Smooth muscle cell (in vitro differentiated cells): Measurements from ENCODE around the gene MICOS13. TPM values are rescaled to one million over a fixed set of nuclear protein-coding genes. Genes with fewer than 3 reads are reported as not detected.

Experiments
- DNase-seq: peaks from one replicate; lab custom pipeline; 2025; ENCODE audit not compliant: unreplicated experiment; lab: John Stamatoyannopoulos, UW
- H2AFZ ChIP-seq: fragments of 200-600 bp; sonication (generic); 2 replicates; pipeline ENCODE4 v1.6.0; 2016; ENCODE audit warnings: antibody characterized with exemption, low read depth, mild to moderate bottlenecking
- H3F3A ChIP-seq: fragments of 200-600 bp; sonication (generic); 2 replicates; pipeline ENCODE4 v1.6.0; 2017; ENCODE audit warnings: antibody characterized with exemption, low read depth
- H3K27ac ChIP-seq: fragments of 200-600 bp; sonication (generic); 2 replicates; pipeline ENCODE4 v1.5.1; 2016; ENCODE audit warnings: low read depth, mild to moderate bottlenecking
- H3K27me3 ChIP-seq: fragments of 200-600 bp; sonication (generic); 2 replicates; pipeline ENCODE4 v1.6.1; 2016; ENCODE audit warnings: low read depth, mild to moderate bottlenecking
- H3K36me3 ChIP-seq: fragments of 200-600 bp; sonication (generic); 2 replicates; pipeline ENCODE4 v1.5.1; 2016; ENCODE audit warnings: low read depth
- H3K4me1 ChIP-seq: fragments of 200-600 bp; sonication (generic); 2 replicates; pipeline ENCODE4 v1.5.1; 2016; ENCODE audit warnings: low read depth
- H3K4me2 ChIP-seq: fragments of 200-600 bp; sonication (generic); 2 replicates; pipeline ENCODE4 v1.6.0; 2016; ENCODE audit warnings: mild to moderate bottlenecking
- H3K4me3 ChIP-seq: fragments of 200-600 bp; sonication (generic); 2 replicates; pipeline ENCODE4 v1.5.1; 2016; ENCODE audit warnings: mild to moderate bottlenecking
- H3K79me2 ChIP-seq: fragments of 200-600 bp; sonication (generic); 2 replicates; pipeline ENCODE4 v1.6.0; 2016; ENCODE audit warnings: low read depth, mild to moderate bottlenecking
- H3K9ac ChIP-seq: fragments of 200-600 bp; sonication (generic); 2 replicates; pipeline ENCODE4 v1.6.0; 2016; ENCODE audit warnings: low read depth
- H3K9me3 ChIP-seq: fragments of 200-600 bp; sonication (generic); replicated peaks from 2 replicates; pipeline ENCODE4 v1.5.1; 2016; ENCODE audit warnings: low read depth
- H4K20me1 ChIP-seq: fragments of 200-600 bp; sonication (generic); 2 replicates; pipeline ENCODE4 v1.6.0; 2016; ENCODE audit warnings: low read depth
- CTCF ChIP-seq: fragments of 200-600 bp; sonication (generic); IDR thresholded peaks from 2 replicates; pipeline ENCODE4 v1.5.1; 2017; ENCODE audit warnings: borderline replicate concordance, mild to moderate bottlenecking, antibody characterized with exemption; ENCODE audit not compliant: insufficient read depth, poor library complexity, severe bottlenecking
- WGBS: methylation state at CpG from one replicate; pipeline ENCODE4 v1.1.7; 2016; ENCODE audit warnings: low lambda C conversion rate; 5-methylcytosine and 5-hydroxymethylcytosine counted together
- polyA plus RNA-seq: library from polyadenylated mRNA; unstranded; fragments of >200 nt; fragmentation: Nextera tagmentation; extraction: Ambion mirVana; gene quantifications from 2 replicates; pipeline ENCODE4 v1.2.1, GENCODE V29; 2016
- total RNA-seq: library from RNA; depleted of rRNA; stranded (reverse); fragments of >200 nt; gene quantifications from 2 replicates; pipeline ENCODE4 v1.2.3, GENCODE V29; 2014

Gene MICOS13
- total and polyA plus RNA-seq, 2 experiments from 2014 or later, result 45.2 to 151 TPM

DNA sequence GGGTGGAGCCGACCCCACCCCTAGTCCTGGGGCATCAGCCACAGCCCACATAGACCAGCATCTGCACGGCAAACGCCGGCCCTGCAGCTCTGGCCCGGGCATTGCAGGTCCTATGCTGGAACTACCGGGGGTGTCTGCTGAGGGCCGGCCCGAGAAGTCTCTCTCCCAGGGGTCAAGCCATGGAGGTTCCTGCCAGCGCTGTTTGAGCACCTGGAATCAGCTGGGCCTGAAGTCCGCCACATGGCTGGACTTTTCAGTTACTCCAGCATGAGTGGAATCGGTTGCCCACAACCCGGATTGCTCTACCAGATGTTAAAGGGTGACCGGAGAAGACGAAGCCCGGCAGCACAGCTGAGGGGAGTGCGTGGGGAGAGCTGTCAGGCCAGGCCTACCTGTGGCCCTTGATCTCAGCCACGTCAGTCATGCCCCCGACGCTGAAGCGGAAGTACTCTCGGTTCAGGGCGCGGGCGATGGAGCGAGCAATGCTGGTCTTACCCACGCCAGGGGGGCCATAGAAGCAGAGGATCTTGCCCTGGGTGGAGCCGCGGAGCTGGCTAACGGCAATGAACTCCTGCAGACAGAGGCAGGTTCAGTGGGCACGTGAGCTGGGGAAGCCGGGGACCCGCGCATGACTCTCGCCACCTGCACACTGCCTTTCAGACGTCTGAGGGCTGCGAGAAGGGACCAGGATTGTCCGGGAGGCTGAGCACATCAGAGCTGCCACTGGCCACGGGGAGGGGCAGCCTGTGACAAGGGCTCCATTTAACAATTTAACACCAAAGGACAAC lies 18.5 kb upstream of the MICOS13 start:
- H4K20me1 ChIP-seq, result peaks cover 63% of the 10 kb centered on the region
- no peaks in the 10 kb centered on the region for H3K36me3 ChIP-seq
- no peak overlapping the region for H2AFZ ChIP-seq

GRCh38 chr19:5697890-5698634 lies 17.7 kb upstream of the MICOS13 start:
- no peak overlapping the region for H3K9ac ChIP-seq
- TF ChIP-seq CTCF, result no peak
- peaks cover 71% of the 10 kb centered on the region for H4K20me1 ChIP-seq
- no peak overlapping the region for H2AFZ ChIP-seq
- no peaks in the 10 kb centered on the region for H3K9me3 ChIP-seq
- 97% methylated on average over 30 of the region's 30 CpGs for WGBS
- H3K27me3 ChIP-seq, result no peaks in the 10 kb centered on the region
- peaks cover 27% of the 10 kb centered on the region for H3K79me2 ChIP-seq
- H3K27ac ChIP-seq, result no peak overlapping the region
- no peaks in the 10 kb centered on the region for H3K36me3 ChIP-seq
- H3F3A ChIP-seq, result no peaks in the 10 kb centered on the region
- no peak overlapping the region for H3K4me3 ChIP-seq
- H3K4me1 ChIP-seq, result no peaks in the 10 kb centered on the region
- H3K4me2 ChIP-seq, result no peak overlapping the region
- DNase-seq, result no peak

More for the DNA sequence above, 18.5 kb upstream of the MICOS13 start:
- no peak overlapping the region for H3K4me2 ChIP-seq
- peaks cover 20% of the 10 kb centered on the region for H3K79me2 ChIP-seq
- 97% methylated on average over 38 of the region's 38 CpGs for WGBS
- no peak overlapping the region for H3K27ac ChIP-seq
- H3K9ac ChIP-seq, result no peak overlapping the region
- H3K27me3 ChIP-seq, result no peaks in the 10 kb centered on the region
- H3F3A ChIP-seq, result no peaks in the 10 kb centered on the region
- DNase-seq, result no peak
- H3K9me3 ChIP-seq, result no peaks in the 10 kb centered on the region
- H3K4me3 ChIP-seq, result no peak overlapping the region
- H3K4me1 ChIP-seq, result no peaks in the 10 kb centered on the region
- TF ChIP-seq CTCF, result no peak

DNA sequence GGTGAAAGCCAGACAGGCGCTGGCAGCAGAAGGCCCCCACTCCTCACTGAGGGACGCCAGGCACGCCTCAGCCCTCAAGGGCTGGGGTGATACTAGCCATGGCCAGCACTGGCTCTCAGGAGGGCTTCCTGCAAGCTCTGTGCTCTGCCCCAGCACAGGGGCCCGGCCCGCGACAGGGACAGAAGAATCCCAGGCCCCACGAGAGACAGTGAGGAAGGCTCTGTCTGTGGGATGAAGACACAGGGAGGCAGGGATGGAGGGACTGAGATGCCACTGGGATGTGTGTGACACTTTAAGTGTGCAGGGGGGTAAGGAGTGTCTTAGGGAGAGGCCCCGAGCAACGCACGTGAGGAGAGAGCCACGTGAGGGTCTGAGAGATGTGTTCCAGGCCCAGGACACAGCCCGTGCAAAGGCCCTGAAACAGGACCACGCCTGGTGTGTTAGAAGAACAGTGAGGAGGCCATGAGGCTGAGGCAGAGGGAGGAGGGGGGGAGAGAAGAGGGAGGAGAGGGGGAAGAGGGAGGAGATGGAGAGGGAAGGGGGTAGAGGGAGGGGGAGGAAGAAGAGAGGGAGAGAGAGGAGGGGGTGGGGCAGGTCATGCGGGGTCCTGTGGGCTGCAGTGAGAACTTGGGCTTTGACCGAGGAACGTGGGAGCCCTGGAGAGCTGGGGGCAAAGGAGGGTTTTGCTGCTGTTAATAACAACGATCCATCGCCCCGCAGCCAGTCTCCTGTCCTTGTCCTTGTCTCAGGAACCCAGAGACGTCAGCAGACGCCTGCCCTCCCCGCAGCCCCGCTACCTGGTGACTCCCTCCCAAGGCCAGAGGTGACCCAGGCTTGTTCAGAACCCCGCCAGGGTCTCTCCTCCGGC lies 16.9 kb upstream of the MICOS13 start:
- Histone ChIP-seq H4K20me1 (peaks cover 79% of the 10 kb centered on the region), H3K4me3 (no peak overlapping the region), H3K27ac (no peak overlapping the region), H3K4me1 (no peaks in the 10 kb centered on the region), H3K27me3 (no peaks in the 10 kb centered on the region), H3F3A (peaks cover under 1% of the 10 kb centered on the region), H3K9ac (no peak overlapping the region), H3K9me3 (no peaks in the 10 kb centered on the region), H2AFZ (no peak overlapping the region), H3K79me2 (peaks cover 35% of the 10 kb centered on the region), H3K36me3 (no peaks in the 10 kb centered on the region), H3K4me2 (no peak overlapping the region)
- no peak for DNase-seq
- 86% methylated on average over 22 of the region's 25 CpGs for WGBS
- TF ChIP-seq CTCF, result no peak
